Adipocyte (in vitro differentiated cells): Measurements from ENCODE around the gene NIT2.

Source experiments
- DNase-seq: peaks from one replicate; pipeline ENCODE4 v3.0.0-alpha.2; 2015; ENCODE audit warnings: low read depth
- H3K27me3 ChIP-seq: replicated peaks from 2 replicates; pipeline ENCODE4 v1.7.0; 2013; ENCODE audit warnings: mild to moderate bottlenecking, low read length, moderate library complexity; ENCODE audit not compliant: control insufficient read depth, insufficient read depth
- H3K36me3 ChIP-seq: 2 replicates; pipeline ENCODE4 v1.7.0; 2013; ENCODE audit warnings: low read length, mild to moderate bottlenecking, moderate library complexity; ENCODE audit not compliant: control insufficient read depth, insufficient read depth, severe bottlenecking
- H3K4me1 ChIP-seq: 2 replicates; pipeline ENCODE4 v1.7.0; 2013; ENCODE audit warnings: mild to moderate bottlenecking, low read length, moderate library complexity; ENCODE audit not compliant: control insufficient read depth, insufficient read depth
- H3K4me3 ChIP-seq: 2 replicates; pipeline ENCODE4 v1.7.0; 2013; ENCODE audit warnings: mild to moderate bottlenecking, low read length, moderate library complexity
- H3K9ac ChIP-seq: 2 replicates; pipeline ENCODE4 v1.7.0; 2013; ENCODE audit warnings: mild to moderate bottlenecking, low read length, moderate library complexity
- H3K9me3 ChIP-seq: 2 replicates; pipeline ENCODE4 v1.7.0; 2013; ENCODE audit warnings: mild to moderate bottlenecking, low read length, moderate library complexity; ENCODE audit not compliant: control insufficient read depth

NIT2 gene

GRCh38 chr3:100366424-100366823 lies 31.9 kb downstream of the NIT2 start:
- Histone ChIP-seq H3K36me3 (peaks cover 88% of the 10 kb centered on the region), H3K9ac (no peak overlapping the region)
- no peak for DNase-seq

DNA sequence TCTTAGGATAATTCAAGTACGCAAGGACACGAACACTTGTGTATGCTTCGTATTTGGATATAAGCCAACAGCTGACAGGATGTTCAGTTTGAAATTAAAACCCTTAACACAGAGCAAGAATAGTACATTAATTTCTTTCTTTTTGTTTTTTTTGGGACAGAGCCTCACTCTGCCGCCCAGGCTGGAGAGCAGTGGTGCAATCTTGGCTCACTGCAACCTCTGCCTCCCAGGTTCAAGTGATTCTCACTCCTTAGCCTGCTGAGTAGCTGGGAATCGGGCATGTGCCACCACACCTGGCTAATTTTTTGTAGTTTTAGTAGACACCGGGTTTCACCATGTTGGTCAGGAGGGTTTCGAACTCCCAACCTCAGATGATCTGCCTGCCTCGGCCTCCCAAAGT lies 33.9 kb downstream of the NIT2 start:
- Histone ChIP-seq H3K9me3 (no peaks in the 10 kb centered on the region), H3K4me3 (no peak overlapping the region), H3K36me3 (peaks cover 89% of the 10 kb centered on the region), H3K4me1 (no peaks in the 10 kb centered on the region), H3K9ac (no peak overlapping the region), H3K27me3 (no peaks in the 10 kb centered on the region)
- DNase-seq: no peak

More at GRCh38 chr3:100366424-100366823, 31.9 kb downstream of the NIT2 start:
- Histone ChIP-seq H3K4me3 (no peak overlapping the region), H3K27me3 (no peaks in the 10 kb centered on the region), H3K9me3 (no peaks in the 10 kb centered on the region), H3K4me1 (peaks cover 7% of the 10 kb centered on the region)

DNA sequence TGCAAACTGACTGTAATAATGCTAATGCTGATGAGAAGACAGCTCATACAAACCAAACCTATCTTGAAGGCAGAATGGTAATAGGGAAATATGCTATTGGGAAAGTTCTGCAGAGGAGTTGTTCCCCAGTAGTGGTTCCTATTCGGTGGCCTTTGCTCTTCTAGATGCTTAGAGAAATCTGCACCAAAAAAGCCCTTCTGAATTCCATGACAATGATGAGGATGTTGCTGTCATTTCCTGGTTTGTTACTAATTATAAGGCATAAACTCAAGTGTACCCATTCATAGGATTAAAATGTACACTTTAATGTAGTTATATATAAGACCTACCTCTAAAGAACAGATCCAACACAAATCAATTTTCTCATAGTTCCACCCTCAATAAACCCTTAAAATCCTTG lies 36.2 kb downstream of the NIT2 start:
- Histone ChIP-seq H3K4me1 (no peaks in the 10 kb centered on the region), H3K27me3 (no peaks in the 10 kb centered on the region), H3K9ac (no peak overlapping the region), H3K4me3 (no peak overlapping the region), H3K36me3 (peaks cover 89% of the 10 kb centered on the region), H3K9me3 (no peaks in the 10 kb centered on the region)
- no peak for DNase-seq

DNA sequence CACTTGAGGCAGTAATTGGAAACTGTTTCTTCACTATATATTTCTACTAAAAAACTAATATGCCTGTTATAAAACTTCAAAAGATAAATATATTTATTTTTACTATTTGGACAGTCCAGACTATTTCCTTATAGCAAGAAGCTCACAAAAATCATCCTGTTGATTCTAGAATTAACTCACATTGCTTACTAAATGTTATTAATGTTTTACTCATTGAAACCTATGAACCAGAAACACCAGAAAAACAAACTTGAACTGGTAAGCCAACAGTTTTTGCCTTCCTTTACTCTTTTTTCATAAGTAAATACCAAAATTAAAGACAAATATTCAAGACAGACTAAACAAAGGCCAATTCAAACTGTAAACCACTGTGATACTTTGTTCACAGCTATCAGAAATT lies 40.0 kb downstream of the NIT2 start:
- no peak for DNase-seq
- no peak overlapping the region for H3K4me3 ChIP-seq
- H3K36me3 ChIP-seq: peaks cover 90% of the 10 kb centered on the region
- H3K4me1 ChIP-seq: no peaks in the 10 kb centered on the region
- no peak overlapping the region for H3K9ac ChIP-seq
- no peaks in the 10 kb centered on the region for H3K9me3 ChIP-seq
- no peaks in the 10 kb centered on the region for H3K27me3 ChIP-seq

- Histone ChIP-seq H3K4me1 (no peaks in the 10 kb centered on the region), H3K36me3 (peaks cover 92% of the 10 kb centered on the region), H3K9ac (no peak overlapping the region), H3K27me3 (no peaks in the 10 kb centered on the region), H3K9me3 (no peaks in the 10 kb centered on the region), H3K4me3 (no peak overlapping the region)
- no peak for DNase-seq
Measured at GRCh38 chr3:100376301-100376700, 41.7 kb downstream of the NIT2 start.

DNA sequence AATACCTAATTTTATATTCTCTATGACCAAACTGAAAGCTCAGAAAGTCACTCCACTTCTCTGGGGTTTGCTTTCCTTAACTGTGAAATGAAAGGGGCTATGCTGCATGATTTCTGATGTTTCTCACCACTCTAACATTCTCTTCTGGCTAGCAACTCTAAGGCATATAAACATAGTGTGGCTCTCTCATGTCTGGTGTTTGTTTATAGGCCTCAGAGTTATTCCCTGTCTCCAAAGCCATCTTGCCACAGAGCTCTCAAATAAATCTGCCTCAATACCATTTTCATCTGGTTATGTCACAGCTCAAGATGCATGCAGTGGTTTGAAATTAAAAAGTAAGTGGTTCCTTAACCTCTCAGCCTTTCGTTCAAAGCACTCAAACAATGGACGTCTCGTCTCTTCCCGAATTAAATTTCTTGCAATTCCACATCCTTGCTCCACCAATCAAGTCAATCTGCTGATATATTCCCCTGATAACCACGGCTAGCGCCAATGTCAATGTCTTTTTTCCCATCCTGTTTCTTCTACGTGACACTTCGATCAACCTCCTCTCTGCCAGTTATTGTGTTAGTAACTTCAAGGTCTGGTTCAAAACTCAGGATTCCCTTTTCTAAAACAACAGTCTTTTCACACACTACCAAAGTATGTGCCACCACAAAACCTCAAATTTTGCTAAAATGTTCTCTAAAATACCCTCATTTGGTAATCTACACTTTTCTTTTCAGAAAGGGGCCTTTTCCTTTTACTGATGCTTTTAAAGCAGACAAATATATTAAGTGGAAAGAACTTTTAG lies 50.4 kb downstream of the NIT2 start:
- DNase-seq: no peak
- no peaks in the 10 kb centered on the region for H3K27me3 ChIP-seq
- H3K4me1 ChIP-seq: peaks cover 21% of the 10 kb centered on the region
- no peak overlapping the region for H3K9ac ChIP-seq
- peaks cover 69% of the 10 kb centered on the region for H3K36me3 ChIP-seq
- no peak overlapping the region for H3K4me3 ChIP-seq
- H3K9me3 ChIP-seq: peaks cover 11% of the 10 kb centered on the region

DNA sequence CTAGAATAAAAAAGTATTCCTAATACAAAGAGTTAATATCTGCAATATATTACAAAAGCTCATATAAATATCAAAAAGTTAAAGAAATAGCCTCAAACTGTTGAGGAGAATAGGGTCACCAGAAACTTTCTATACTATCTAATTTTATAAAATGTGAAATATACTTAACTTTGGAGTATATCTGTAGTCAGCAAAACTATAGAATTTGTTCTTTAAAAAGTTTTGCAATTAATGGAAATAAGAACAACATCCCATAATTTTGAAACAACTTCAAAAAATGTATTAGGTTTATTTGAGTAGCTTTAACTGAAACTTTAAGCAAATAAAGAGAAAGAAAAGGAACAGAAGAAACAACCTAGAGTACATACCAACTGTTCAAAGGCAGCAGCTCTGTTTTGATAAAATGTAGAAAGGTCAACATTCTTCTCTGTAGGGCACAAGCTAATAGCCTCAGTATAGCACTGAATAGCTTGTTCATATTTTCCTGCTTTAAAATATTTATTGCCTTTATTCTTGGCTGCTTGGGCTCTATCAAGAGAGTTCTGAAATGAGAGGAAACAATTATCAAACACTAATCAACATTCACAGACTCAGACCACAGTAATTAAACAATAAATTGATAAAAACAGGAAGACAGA lies 52.0 kb downstream of the NIT2 start:
- peaks cover 21% of the 10 kb centered on the region for H3K4me1 ChIP-seq
- peaks cover 53% of the 10 kb centered on the region for H3K36me3 ChIP-seq
- peak overlapping the region; percentile 49 for H3K4me3 ChIP-seq

DNA sequence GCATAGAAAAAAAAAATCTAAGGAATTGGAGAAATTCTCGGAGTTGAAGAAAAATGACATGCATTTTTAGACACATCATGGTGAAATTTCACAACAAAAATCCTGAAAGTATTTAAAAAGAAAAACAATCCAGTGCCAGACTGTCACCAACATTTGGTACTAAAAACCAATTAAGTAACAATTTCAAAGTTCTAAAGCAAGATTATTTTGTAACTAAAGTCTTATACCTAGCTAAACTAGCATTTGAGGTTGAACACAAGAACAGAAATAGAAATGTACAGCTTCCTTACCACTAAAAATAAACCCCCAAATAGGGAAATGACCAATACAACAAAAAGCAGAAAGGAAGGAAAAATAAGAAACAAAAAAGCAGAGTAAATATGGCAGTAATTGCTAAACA lies 54.5 kb downstream of the NIT2 start:
- H3K9ac ChIP-seq: no peak overlapping the region
- DNase-seq: no peak
- peaks cover 11% of the 10 kb centered on the region for H3K9me3 ChIP-seq
- peaks cover 21% of the 10 kb centered on the region for H3K4me1 ChIP-seq
- peaks cover 29% of the 10 kb centered on the region for H3K36me3 ChIP-seq
- no peak overlapping the region for H3K4me3 ChIP-seq
- no peaks in the 10 kb centered on the region for H3K27me3 ChIP-seq

More for the DNA sequence above, 52.0 kb downstream of the NIT2 start:
- peak; percentile 44 for DNase-seq
- no peak overlapping the region for H3K9ac ChIP-seq
- no peaks in the 10 kb centered on the region for H3K27me3 ChIP-seq
- H3K9me3 ChIP-seq: peaks cover 11% of the 10 kb centered on the region

GRCh38 chr3:100395679-100396431 lies 61.3 kb downstream of the NIT2 start:
- Histone ChIP-seq H3K27me3 (no peaks in the 10 kb centered on the region), H3K9me3 (no peaks in the 10 kb centered on the region), H3K4me1 (peaks cover 10% of the 10 kb centered on the region), H3K36me3 (no peaks in the 10 kb centered on the region), H3K4me3 (no peak overlapping the region), H3K9ac (no peak overlapping the region)
- DNase-seq: no peak

DNA sequence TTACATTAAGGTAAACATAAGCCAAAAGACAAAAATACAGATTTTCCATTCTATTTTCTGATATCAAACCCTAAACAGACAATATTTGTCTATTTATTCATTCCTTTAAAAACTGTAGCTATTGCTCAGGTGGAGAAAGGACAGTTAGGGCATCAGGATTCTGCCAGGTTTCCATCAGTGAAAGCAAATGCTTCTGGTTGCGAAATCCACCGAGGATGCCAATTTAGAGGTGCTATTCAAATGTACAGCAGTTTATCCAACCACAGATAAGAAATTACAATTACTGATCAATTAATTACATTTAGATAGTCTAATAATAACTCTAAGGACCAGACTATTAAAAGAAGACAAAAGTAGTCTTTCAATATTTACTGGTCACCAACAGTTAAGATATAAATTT lies 62.4 kb downstream of the NIT2 start:
- Histone ChIP-seq H3K36me3 (no peaks in the 10 kb centered on the region), H3K9ac (no peak overlapping the region), H3K9me3 (no peaks in the 10 kb centered on the region), H3K4me1 (peaks cover 10% of the 10 kb centered on the region), H3K4me3 (no peak overlapping the region), H3K27me3 (no peaks in the 10 kb centered on the region)
- peak; percentile 42 for DNase-seq

DNA sequence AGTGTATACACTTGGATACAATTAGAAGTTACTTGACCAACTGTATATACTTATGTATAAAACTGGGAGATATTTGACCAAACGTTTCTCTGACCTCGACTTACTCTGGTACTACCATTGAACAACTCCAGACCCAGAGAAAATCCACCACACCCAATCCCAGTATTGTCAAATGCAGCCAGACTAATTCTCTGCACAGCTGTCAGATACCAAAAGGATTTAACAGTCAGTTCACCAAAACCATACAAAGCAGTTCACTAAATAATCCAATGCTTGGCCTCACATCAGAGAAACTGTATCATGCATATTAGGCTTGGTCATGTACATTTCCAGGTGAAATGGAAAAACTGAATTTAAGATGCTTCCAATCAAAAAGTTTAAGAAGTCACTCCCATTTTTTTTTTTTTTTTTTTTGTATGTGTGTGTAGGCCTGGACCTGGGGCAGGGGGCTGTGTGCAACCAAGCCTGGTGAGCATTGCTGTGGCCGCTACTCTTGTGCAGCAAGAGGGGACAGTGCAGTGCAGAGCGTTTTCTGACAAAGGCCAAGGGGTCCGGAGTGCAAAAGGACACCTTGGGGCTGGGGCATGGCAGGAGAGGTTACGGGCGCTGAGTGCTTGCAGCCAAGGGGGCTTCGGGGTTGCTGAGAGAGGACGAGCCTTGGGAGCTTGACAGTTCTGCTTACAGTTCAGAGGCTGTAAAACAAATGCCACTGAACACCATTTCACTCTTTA lies 64.9 kb downstream of the NIT2 start:
- H3K4me3 ChIP-seq: peak overlapping the region; percentile 94
- H3K27me3 ChIP-seq: no peaks in the 10 kb centered on the region
- no peaks in the 10 kb centered on the region for H3K9me3 ChIP-seq
- H3K9ac ChIP-seq: peak overlapping the region; percentile 97
- H3K36me3 ChIP-seq: no peaks in the 10 kb centered on the region
- peaks cover 33% of the 10 kb centered on the region for H3K4me1 ChIP-seq
- DNase-seq: no peak
